ENCODE data around the gene PARD3. TPM values are rescaled to one million over a fixed set of nuclear protein-coding genes. Genes with fewer than 3 reads are reported as not detected.

Gene PARD3
- total RNA-seq, 4 donors from 2014 or later = 27.3 to 65.3 (median 55.6) TPM

- H3K27me3 ChIP-seq = no peaks in the 10 kb centered on the region
- no peaks in the 10 kb centered on the region for H3K9me3 ChIP-seq
- no peak overlapping the region for H3K27ac ChIP-seq
- no peak for DNase-seq
- no peak for TF ChIP-seq EP300 (IDR thresholded peaks at IDR 0.05; ENCODE audit: low read depth)
- no peak for TF ChIP-seq POLR2A (IDR thresholded peaks at IDR 0.05)
- no peak for TF ChIP-seq POLR2AphosphoS5 (IDR thresholded peaks at IDR 0.05)
- TF ChIP-seq CTCF (IDR thresholded peaks at IDR 0.05) = no peak
- intact Hi-C loops (cut with DNase I; ENCODE audit: low total_unique reads) = no loop called here
- 87 to 90% methylated on average over 8 of the region's 8 CpGs for WGBS, 2 donors (ENCODE audit: low coverage in 1 of 2)
- no peaks in the 10 kb centered on the region for H3K4me1 ChIP-seq
- no peaks in the 10 kb centered on the region for H3K36me3 ChIP-seq
- no peak overlapping the region for H3K4me3 ChIP-seq
- in situ Hi-C loops (cut with MboI; ENCODE audit: low pct_ligation_motif_present in 1 of 4, low pct_unique_long_range_greater_than_20kb in 1 of 4, low sequenced_read_pairs in 3 of 4) = loop anchor here in 1 of 4 donors (25.0 kb wide), 1 partner anchor 308 kb away; no protein-coding TSS in a partner anchor
Measured at GRCh38 chr10:34679177-34679576, 135.9 kb downstream of the PARD3 start.

- WGBS, 2 donors (ENCODE audit: low coverage in 1 of 2) = 80 to 86% methylated on average over 4 of the region's 4 CpGs
- H3K4me1 ChIP-seq = no peaks in the 10 kb centered on the region
- H3K27ac ChIP-seq = no peak overlapping the region
- in situ Hi-C loops (cut with MboI; ENCODE audit: low pct_ligation_motif_present in 1 of 4, low pct_unique_long_range_greater_than_20kb in 1 of 4, low sequenced_read_pairs in 3 of 4) = loop anchor here in 1 of 4 donors (25.0 kb wide), 1 partner anchor 310 kb away; no protein-coding TSS in a partner anchor
- H3K36me3 ChIP-seq = no peaks in the 10 kb centered on the region
- no peak for DNase-seq
- H3K4me3 ChIP-seq = no peak overlapping the region
- no peak for TF ChIP-seq CTCF (IDR thresholded peaks at IDR 0.05)
- TF ChIP-seq POLR2A (IDR thresholded peaks at IDR 0.05) = no peak
- no peak for TF ChIP-seq EP300 (IDR thresholded peaks at IDR 0.05; ENCODE audit: low read depth)
- TF ChIP-seq POLR2AphosphoS5 (IDR thresholded peaks at IDR 0.05) = no peak
- H3K9me3 ChIP-seq = no peaks in the 10 kb centered on the region
- no peaks in the 10 kb centered on the region for H3K27me3 ChIP-seq
- intact Hi-C loops (cut with DNase I; ENCODE audit: low total_unique reads) = no loop called here
Measured at GRCh38 chr10:34677591-34677990, 137.5 kb downstream of the PARD3 start.

- DNase-seq = no peak
- Histone ChIP-seq H3K4me1 (no peaks in the 10 kb centered on the region), H3K36me3 (no peaks in the 10 kb centered on the region), H3K27ac (no peak overlapping the region), H3K27me3 (no peaks in the 10 kb centered on the region), H3K9me3 (no peaks in the 10 kb centered on the region), H3K4me3 (no peak overlapping the region)
- intact Hi-C loops (cut with DNase I; ENCODE audit: low total_unique reads) (no loop called here), in situ Hi-C loops (cut with MboI; ENCODE audit: low pct_ligation_motif_present in 1 of 4, low pct_unique_long_range_greater_than_20kb in 1 of 4, low sequenced_read_pairs in 3 of 4) (loop anchor here in 1 of 4 donors (25.0 kb wide), 1 partner anchor 310 kb away; no protein-coding TSS in a partner anchor)
- no peak for TF ChIP-seq POLR2A (IDR thresholded peaks at IDR 0.05)
Measured at GRCh38 chr10:34677132-34677531, 138.0 kb downstream of the PARD3 start.

- Histone ChIP-seq H3K9me3 (no peaks in the 10 kb centered on the region), H3K4me1 (no peaks in the 10 kb centered on the region), H3K27me3 (no peaks in the 10 kb centered on the region), H3K27ac (no peak overlapping the region), H3K36me3 (no peaks in the 10 kb centered on the region), H3K4me3 (no peak overlapping the region)
- in situ Hi-C loops (cut with MboI; ENCODE audit: low pct_ligation_motif_present in 1 of 4, low pct_unique_long_range_greater_than_20kb in 1 of 4, low sequenced_read_pairs in 3 of 4) = loop anchor here in 3 of 4 donors (25.0 kb wide), 1 partner anchor 313 kb away; no protein-coding TSS in a partner anchor
- TF ChIP-seq CTCF (IDR thresholded peaks at IDR 0.05) = no peak
- no peak for TF ChIP-seq EP300 (IDR thresholded peaks at IDR 0.05; ENCODE audit: low read depth)
- no peak for TF ChIP-seq POLR2AphosphoS5 (IDR thresholded peaks at IDR 0.05)
- TF ChIP-seq POLR2A (IDR thresholded peaks at IDR 0.05) = no peak
- no peak for DNase-seq
- intact Hi-C loops (cut with DNase I; ENCODE audit: low total_unique reads) = no loop called here
- WGBS, 2 donors (ENCODE audit: low coverage in 1 of 2) = 87 to 96% methylated on average over 5 to 8 of the region's 8 CpGs
Measured at GRCh38 chr10:34674176-34674575, 140.9 kb downstream of the PARD3 start.

DNA sequence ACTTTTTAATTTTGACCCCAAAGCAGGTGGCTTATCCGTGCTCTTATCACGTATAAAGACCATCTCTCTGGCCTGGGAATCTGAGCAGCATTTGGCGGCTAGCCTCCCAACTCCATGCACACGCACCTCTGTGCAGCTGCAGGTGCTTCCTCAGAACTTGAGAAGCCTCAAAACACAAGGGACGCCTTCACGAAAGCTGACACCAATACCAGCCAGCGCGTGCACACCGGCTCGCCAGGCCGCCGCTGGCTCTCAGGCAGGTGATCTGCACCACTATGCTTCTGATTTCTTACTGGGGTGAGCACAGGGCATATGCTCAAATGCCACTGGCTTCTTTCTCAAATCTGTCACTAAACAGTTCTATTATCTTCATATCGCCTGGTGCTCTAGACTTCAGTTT lies 145.0 kb downstream of the PARD3 start:
- H3K4me3 ChIP-seq = no peak overlapping the region
- intact Hi-C loops (cut with DNase I; ENCODE audit: low total_unique reads) (no loop called here), in situ Hi-C loops (cut with MboI; ENCODE audit: low pct_ligation_motif_present in 1 of 4, low pct_unique_long_range_greater_than_20kb in 1 of 4, low sequenced_read_pairs in 3 of 4) (loop anchor here in 3 of 4 donors (25.0 kb wide), 1 partner anchor 317 kb away; no protein-coding TSS in a partner anchor)
- no peak for DNase-seq
- no peaks in the 10 kb centered on the region for H3K36me3 ChIP-seq
- 76 to 92% methylated on average over 5 to 13 of the region's 13 CpGs for WGBS, 2 donors (ENCODE audit: low coverage in 1 of 2)
- no peaks in the 10 kb centered on the region for H3K27me3 ChIP-seq
- H3K27ac ChIP-seq = no peak overlapping the region
- no peaks in the 10 kb centered on the region for H3K9me3 ChIP-seq
- H3K4me1 ChIP-seq = peaks cover 0 to 14% (median 0%) of the 10 kb centered on the region in 4 donors
- no peak for TF ChIP-seq CTCF (IDR thresholded peaks at IDR 0.05)
- TF ChIP-seq POLR2A (IDR thresholded peaks at IDR 0.05) = no peak
- TF ChIP-seq POLR2AphosphoS5 (IDR thresholded peaks at IDR 0.05) = no peak
- no peak for TF ChIP-seq EP300 (IDR thresholded peaks at IDR 0.05; ENCODE audit: low read depth)
